PC-3 (cell line): Measurements from ENCODE around the gene HNF4A.

Experiments
- CTCF ChIP-seq: fragments of 300-600 bp; sonication (generic); conservative IDR thresholded peaks from 2 replicates; pipeline ENCODE4 v1.5.1; 2017; ENCODE audit warnings: antibody characterized with exemption, low read depth, mild to moderate bottlenecking, low read length
- EZH2 ChIP-seq: fragments of 300-600 bp; sonication (generic); IDR thresholded peaks from one replicate; pipeline ENCODE4 v1.6.1; 2017; ENCODE audit warnings: antibody characterized with exemption, mild to moderate bottlenecking, low read length; ENCODE audit not compliant: unreplicated experiment

- no peak for TF ChIP-seq CTCF
- TF ChIP-seq EZH2: no peak
These were observed 1.5 kb downstream of the HNF4A start for GRCh38 chr20:44357020-44357419.
